GM04503 (cell line): ENCODE data around the gene XRCC1.
A peak's percentile ranks its signal among the peaks of the same experiment; 100 is the strongest.
"Not testable (repeated sequence)": the region's sequence is repeated elsewhere in the genome, so short reads cannot be mapped to it uniquely, and the experiment has no call there.

ENCODE experiments used
- DNase-seq: peaks from one replicate; pipeline ENCODE4 v3.0.0-alpha.2; 2012; ENCODE audit warnings: low read depth

The XRCC1 gene

DNA sequence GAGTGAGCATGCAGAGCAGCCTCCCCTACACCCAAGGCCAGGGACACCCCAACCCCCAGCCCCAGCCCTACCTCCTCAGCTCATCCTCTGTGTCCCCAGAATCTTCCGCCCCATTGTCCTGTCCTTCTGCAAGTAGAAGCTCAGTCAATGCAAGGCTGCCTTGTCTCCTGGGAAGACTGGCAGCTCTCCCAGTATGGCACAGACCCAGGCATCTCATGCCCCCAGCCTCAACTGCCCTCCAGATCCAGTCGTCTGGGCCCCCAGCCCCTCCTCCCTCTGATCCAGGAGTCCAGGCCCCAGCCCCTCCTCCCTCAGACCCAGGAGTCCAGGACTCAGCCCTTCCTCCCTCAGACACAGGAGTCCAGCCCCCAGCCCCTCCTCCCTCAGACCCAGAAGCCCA is 29.3 kb downstream of the XRCC1 start:
- no peak for DNase-seq

GRCh38 chr19:43545276-43545675 is 30.1 kb downstream of the XRCC1 start:
- DNase-seq: no peak

DNA sequence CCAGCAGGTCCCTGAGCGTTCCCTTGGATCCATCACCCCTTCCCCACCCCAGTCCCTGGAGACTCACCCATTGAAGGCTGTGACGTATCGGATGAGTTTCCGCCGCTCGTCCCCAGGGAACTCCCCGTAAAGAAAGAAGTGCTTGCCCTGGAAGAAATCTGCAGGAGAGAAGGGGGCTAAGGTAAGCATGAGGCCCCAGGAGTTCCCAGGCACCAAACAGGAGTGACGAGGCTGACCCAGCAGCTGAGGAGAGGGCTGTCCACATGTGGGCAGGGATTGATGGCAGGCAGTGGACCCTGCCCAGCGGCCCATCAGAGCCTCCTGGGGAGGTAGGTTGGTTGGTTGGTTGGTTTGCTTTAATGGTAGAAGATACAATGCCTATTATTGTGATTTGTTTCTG is 31.2 kb downstream of the XRCC1 start:
- DNase-seq: no peak

GRCh38 chr19:43541920-43542650 is 33.2 kb downstream of the XRCC1 start:
- no peak for DNase-seq

GRCh38 chr19:43540381-43540780 is 34.9 kb downstream of the XRCC1 start:
- no peak for DNase-seq

DNA sequence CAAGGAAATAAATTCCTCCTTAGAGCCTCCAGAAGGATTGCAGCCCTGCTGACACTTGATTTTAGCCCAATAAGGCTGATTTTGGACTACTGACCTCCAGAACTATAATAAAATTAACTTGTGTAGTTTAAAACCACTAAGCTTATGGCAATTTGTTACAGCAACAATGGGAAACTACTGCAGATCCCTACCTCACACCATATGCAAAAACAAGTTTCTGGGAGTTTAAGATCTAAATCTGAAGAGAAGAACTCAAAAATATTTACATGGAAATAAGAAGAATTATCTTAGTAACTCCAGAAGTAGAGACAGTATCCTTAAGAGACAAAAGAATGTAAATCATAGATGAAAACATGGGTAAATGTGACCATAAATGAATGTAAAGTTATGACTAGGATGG is 36.4 kb downstream of the XRCC1 start:
- no peak for DNase-seq

- no peak for DNase-seq
Observed at GRCh38 chr19:43534816-43535761, 40.2 kb downstream of the XRCC1 start.

GRCh38 chr19:43534305-43534815 is 41.0 kb downstream of the XRCC1 start:
- no peak for DNase-seq

DNA sequence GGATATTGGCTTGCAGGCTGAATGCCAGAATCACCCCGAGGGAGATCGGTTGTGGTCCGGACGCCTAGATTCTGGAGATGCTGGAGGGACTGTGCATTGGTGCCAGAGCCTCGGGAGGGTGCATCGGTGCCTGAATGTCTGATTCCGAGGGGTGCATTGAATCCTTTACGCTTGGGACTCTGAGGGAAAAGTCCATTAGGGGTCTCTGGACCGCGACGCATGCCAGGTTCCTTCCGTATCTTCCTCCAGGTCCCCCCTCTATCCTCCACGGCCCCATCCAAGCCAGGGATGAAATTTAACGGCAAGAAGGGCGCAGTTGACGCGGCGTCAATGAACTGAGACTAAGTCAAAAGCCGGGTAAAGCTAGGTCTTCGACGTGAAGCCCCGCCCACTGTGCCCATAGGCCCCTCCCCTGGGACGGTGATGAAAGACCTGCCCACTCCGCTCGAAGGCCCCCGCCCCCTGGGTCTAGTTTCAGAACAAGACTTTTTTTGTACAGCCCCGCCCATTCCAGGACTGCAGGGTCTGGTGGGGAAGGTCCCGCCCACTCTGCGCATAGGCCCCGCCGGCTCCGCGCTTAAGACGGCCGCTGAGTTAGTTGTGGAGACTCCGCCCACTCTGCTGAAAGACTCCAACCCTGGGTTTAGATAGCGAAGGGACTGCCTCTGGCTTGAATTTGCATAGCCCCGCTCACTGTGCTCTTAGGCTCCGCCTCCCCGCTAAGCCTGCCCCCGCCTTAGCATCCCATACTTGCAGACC is 41.6 kb downstream of the XRCC1 start:
- peak; percentile 90 for DNase-seq

GRCh38 chr19:43532962-43533545 is 42.3 kb downstream of the XRCC1 start, which contains the start of gene ZNF575:
TSS of gene ZNF575 (plus strand) at chr19:43533188. CDS start at chr19:43534423, 1,235 bp downstream.
- peak; percentile 65 for DNase-seq

DNA sequence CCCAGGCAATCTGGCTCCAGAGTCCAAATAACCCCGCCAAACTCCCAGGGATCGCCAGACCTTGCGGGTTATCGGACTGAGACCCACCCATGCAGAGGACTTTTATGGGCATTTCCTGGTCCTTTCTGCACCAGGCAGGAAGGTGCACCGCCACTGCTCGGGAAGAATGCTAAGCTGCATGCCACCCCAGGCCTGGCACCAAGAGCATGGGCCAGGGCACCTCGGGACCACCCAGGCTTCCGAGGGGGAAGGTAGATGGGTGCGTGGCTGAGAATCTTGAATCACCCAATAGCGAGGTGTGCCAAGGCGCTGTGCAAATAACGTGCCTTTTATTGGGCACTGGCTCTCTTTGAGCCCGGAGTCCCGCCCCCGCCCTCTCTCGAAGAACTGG is 42.8 kb downstream of the XRCC1 start:
- no peak for DNase-seq

DNA sequence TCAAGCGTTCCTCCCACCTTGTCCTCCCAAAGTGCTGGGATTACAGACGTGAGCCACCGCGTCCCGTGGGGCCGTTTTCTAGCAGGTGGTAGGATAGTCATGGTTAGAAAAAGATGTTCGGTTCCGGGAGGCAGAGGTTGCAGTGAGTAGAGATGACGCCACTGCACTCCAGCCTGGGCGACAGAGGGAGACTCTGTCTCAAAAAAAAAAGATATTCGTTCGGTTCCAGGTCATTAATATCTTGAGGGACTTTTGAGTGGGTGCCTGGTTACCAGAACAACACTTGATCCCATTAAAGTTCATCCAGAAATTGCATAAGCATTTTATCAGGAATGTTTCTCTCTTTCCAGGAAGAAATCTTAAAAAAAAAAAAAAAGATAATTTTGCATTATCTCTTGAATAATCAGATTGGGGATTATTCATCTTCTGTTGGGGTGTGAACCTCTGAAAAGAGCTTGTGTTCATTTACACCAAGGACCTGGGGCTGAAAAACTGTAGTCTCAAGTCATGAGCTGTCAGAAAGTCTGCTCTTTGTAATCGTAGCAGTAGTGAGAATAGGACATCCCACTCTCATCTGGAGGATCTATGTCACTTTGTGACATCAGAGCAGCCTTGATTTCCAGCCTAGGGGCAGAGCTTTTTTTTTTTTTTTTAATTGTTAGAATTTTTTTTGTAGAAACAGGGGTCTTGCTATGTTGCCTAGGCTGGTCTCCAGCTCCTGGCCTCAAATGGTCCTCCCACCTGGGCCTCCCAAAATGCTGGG is 47.3 kb downstream of the XRCC1 start:
- DNase-seq: no peak

- no peak for DNase-seq
Observed at GRCh38 chr19:43526884-43527859, 48.2 kb downstream of the XRCC1 start, which contains the start of gene ETHE1. TSS of gene ETHE1 (minus strand) at chr19:43527201. CDS start at chr19:43527177, 24 bp downstream.

GRCh38 chr19:43525836-43526771 is 49.2 kb downstream of the XRCC1 start:
- no peak for DNase-seq

GRCh38 chr19:43524922-43525835 is 50.1 kb downstream of the XRCC1 start:
- DNase-seq: no peak

GRCh38 chr19:43523696-43524095 is 51.6 kb downstream of the XRCC1 start:
- DNase-seq: not testable (repeated sequence)

DNA sequence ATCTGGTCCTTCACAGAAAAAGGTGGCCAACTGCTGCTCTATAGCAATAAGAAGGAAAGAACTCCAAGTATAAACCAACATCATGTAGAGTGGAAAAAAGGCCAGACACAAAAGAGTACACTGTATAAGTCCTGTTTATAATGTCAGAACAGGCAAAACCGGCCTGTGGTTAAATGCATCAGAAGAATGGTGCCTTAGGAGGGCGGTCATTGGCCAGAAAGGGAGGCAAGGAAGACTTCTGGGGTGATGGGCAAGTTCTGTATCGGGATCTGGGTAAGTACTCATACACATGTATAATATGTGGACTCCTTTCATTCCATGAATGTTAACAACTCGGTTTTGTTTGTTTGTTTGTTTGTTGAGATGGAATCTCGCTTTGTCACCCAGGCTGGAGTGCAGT is 52.4 kb downstream of the XRCC1 start:
- DNase-seq: no peak
